Thyroid gland (tissue), 4 donors: ENCODE measurements around the gene KLHDC9. TPM values are rescaled to one million over a fixed set of nuclear protein-coding genes. Genes with fewer than 3 reads are reported as not detected.

Experiments used
- DNase-seq, 2 donors: peaks; one replicate each; pipeline ENCODE4 v3.0.0-alpha.2; 2019
- H3K27ac ChIP-seq, 3 donors: fragments of 200-600 bp; sonication (generic); 1 replicate in 2 of 3; 2 replicates in 1 of 3; pipeline ENCODE4 v1.5.1; 2016 to 2019; ENCODE audit warnings: mild to moderate bottlenecking in 1 of 3, moderate library complexity in 1 of 3
- H3K27me3 ChIP-seq: fragments of 200-600 bp; sonication (generic); one replicate; pipeline ENCODE4 v1.5.1; 2019
- H3K36me3 ChIP-seq, 2 donors: fragments of 200-600 bp; sonication (generic); one replicate each; pipeline ENCODE4 v1.5.1; 2016 to 2019
- H3K4me1 ChIP-seq, 2 donors: fragments of 200-600 bp; sonication (generic); one replicate each; pipeline ENCODE4 v1.5.1; 2017 to 2019
- H3K4me3 ChIP-seq, 3 donors: fragments of 200-600 bp; sonication (generic); replicated peaks in 1 of 3; 1 replicate in 2 of 3; 2 replicates in 1 of 3; pipeline ENCODE4 v1.5.1; 2016; ENCODE audit warnings: mild to moderate bottlenecking in 1 of 3
- H3K9me3 ChIP-seq: fragments of 200-600 bp; sonication (generic); one replicate; pipeline ENCODE4 v1.5.1; 2017
- CTCF ChIP-seq, 6 experiments: fragments of 200-600 bp in 3 of 6; fragments of 450-650 bp in 3 of 6; sonication (generic) in 3 of 6; IDR thresholded peaks; one replicate each; pipeline ENCODE4 v1.5.1; 2016 to 2019; ENCODE audit warnings: antibody characterized with exemption in 6 of 6, mild to moderate bottlenecking in 2 of 6, inconsistent platforms in 1 of 6, moderate library complexity in 1 of 6
- POLR2A ChIP-seq, 2 donors: fragments of 450-650 bp; IDR thresholded peaks; one replicate each; pipeline ENCODE4 v1.6.1; 2017; ENCODE audit warnings: antibody characterized with exemption in 2 of 2, mild to moderate bottlenecking in 2 of 2, moderate library complexity in 1 of 2
- WGBS, 2 donors: methylation state at CpG; one replicate each; pipeline ENCODE4 v1.1.5; 2017; 5-methylcytosine and 5-hydroxymethylcytosine counted together
- intact Hi-C: fragments of 100-400 bp; cut with DNase I; formaldehyde crosslinking; loops from one replicate; pipeline ENCODE4 v1.15.1; 2023
- total RNA-seq, 4 donors: library from RNA; depleted of rRNA; stranded (reverse); fragments of >200 nt; gene quantifications; one replicate each; pipeline ENCODE4 v1.2.3, GENCODE V29; 2016

KLHDC9 gene
- total RNA-seq: 10 to 100 TPM in 3 of 4 donors, 1 to 10 TPM in 1; 6.9 to 31.8 (median 19.2) TPM

- peak; percentile 93 to 94 for DNase-seq
- peaks cover 3 to 6% of the 10 kb centered on the region in 2 donors for H3K36me3 ChIP-seq
- H3K27ac ChIP-seq: peak within 1 kb of the TSS in 2 of 3 donors; percentile 54 to 68
- intact Hi-C loops: loop anchor here (5.0 to 10.0 kb wide), 3 partner anchors 54 to 264 kb away; partner anchors contain the start of gene USF1
- no peaks in the 10 kb centered on the region for H3K27me3 ChIP-seq
- H3K9me3 ChIP-seq: no peaks in the 10 kb centered on the region
- H3K4me1 ChIP-seq: peaks cover 7 to 8% of the 10 kb centered on the region in 2 donors
- peak within 1 kb of the TSS; percentile 51 to 70 (median 66) for H3K4me3 ChIP-seq
- TF ChIP-seq POLR2A (IDR thresholded peaks at IDR 0.05) (peak in 1 of 2 donors; percentile 36), CTCF (IDR thresholded peaks at IDR 0.05) (peak in 1 of 6 experiments; percentile 33)
- 7 to 10% methylated on average over 22 to 54 of the region's 71 CpGs for WGBS, 2 donors
Measured at GRCh38 chr1:161098210-161099068, at the start of gene KLHDC9. TSS of gene KLHDC9 (plus strand) at chr1:161098361. CDS start at chr1:161098536, 175 bp downstream.

GRCh38 chr1:161048949-161049722, 49.0 kb upstream of the KLHDC9 start:
- 90 to 100% methylated on average over 3 to 5 of the region's 5 CpGs for WGBS, 2 donors
- TF ChIP-seq POLR2A (IDR thresholded peaks at IDR 0.05): no peak
- TF ChIP-seq CTCF (IDR thresholded peaks at IDR 0.05): no peak
- H3K4me1 ChIP-seq: peaks cover 5 to 7% of the 10 kb centered on the region in 2 donors
- H3K27ac ChIP-seq: no peak overlapping the region
- H3K36me3 ChIP-seq: no peaks in the 10 kb centered on the region
- intact Hi-C loops: loop anchor here (10.0 kb wide), 1 partner anchor 46 kb away; the partner anchor contains the start of gene KLHDC9
- H3K27me3 ChIP-seq: no peaks in the 10 kb centered on the region
- DNase-seq: no peak
- H3K9me3 ChIP-seq: no peaks in the 10 kb centered on the region
- H3K4me3 ChIP-seq: no peak overlapping the region

GRCh38 chr1:161051219-161051618, 46.9 kb upstream of the KLHDC9 start:
- 84 to 90% methylated on average over 9 to 10 of the region's 10 CpGs for WGBS, 2 donors
- TF ChIP-seq CTCF (IDR thresholded peaks at IDR 0.05) (no peak), POLR2A (IDR thresholded peaks at IDR 0.05) (no peak)
- H3K9me3 ChIP-seq: no peaks in the 10 kb centered on the region
- no peaks in the 10 kb centered on the region for H3K4me1 ChIP-seq
- no peak for DNase-seq
- no peak overlapping the region for H3K27ac ChIP-seq
- intact Hi-C loops: no loop called here
- H3K4me3 ChIP-seq: no peak overlapping the region
- H3K27me3 ChIP-seq: no peaks in the 10 kb centered on the region
- no peaks in the 10 kb centered on the region for H3K36me3 ChIP-seq

GRCh38 chr1:161052899-161053298, 45.3 kb upstream of the KLHDC9 start:
- TF ChIP-seq POLR2A (IDR thresholded peaks at IDR 0.05) (no peak), CTCF (IDR thresholded peaks at IDR 0.05) (no peak)
- no peak for DNase-seq
- H3K4me3 ChIP-seq: no peak overlapping the region
- H3K27me3 ChIP-seq: no peaks in the 10 kb centered on the region
- no peaks in the 10 kb centered on the region for H3K4me1 ChIP-seq
- intact Hi-C loops: no loop called here
- H3K36me3 ChIP-seq: no peaks in the 10 kb centered on the region
- H3K9me3 ChIP-seq: no peaks in the 10 kb centered on the region
- WGBS, 2 donors: 76 to 93% methylated on average over 3 of the region's 3 CpGs
- H3K27ac ChIP-seq: no peak overlapping the region
